Measurements from ENCODE around the gene CD3G.

Gene CD3G

DNA sequence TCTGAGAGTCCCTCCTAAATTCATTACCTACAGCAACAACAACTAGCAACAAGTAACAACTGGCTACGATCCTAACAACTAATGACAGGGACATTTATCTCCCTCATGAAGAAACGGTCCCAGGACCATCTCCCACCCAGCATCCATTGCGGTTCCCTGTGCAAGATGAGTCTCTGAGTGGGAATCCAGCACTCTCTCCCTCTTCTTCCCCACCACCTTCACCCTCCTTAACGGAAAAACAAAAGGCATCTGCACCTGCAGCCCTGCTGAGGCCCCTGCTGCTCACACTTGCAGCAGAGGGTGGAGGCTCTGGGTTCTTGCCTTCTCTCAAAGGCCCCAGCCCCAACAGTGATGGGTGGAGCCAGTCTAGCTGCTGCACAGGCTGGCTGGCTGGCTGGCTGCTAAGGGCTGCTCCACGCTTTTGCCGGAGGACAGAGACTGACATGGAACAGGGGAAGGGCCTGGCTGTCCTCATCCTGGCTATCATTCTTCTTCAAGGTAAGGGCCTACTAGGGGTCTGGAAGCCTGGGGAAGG is at the start of gene CD3G:
Gene CD3G (plus strand): TSS at position 364 of the 535 bp plus-strand sequence. CDS start 80 bp downstream, at position 444.
- H3K4me1 ChIP-seq (ENCODE audit: insufficient read depth, low read length): peaks cover 70% of the 10 kb centered on the region
- TF ChIP-seq, protein P1, sequence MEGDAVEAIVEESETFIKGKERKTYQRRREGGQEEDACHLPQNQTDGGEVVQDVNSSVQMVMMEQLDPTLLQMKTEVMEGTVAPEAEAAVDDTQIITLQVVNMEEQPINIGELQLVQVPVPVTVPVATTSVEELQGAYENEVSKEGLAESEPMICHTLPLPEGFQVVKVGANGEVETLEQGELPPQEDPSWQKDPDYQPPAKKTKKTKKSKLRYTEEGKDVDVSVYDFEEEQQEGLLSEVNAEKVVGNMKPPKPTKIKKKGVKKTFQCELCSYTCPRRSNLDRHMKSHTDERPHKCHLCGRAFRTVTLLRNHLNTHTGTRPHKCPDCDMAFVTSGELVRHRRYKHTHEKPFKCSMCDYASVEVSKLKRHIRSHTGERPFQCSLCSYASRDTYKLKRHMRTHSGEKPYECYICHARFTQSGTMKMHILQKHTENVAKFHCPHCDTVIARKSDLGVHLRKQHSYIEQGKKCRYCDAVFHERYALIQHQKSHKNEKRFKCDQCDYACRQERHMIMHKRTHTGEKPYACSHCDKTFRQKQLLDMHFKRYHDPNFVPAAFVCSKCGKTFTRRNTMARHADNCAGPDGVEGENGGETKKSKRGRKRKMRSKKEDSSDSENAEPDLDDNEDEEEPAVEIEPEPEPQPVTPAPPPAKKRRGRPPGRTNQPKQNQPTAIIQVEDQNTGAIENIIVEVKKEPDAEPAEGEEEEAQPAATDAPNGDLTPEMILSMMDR (IDR thresholded peaks at IDR 0.05; ENCODE audit: borderline replicate concordance, extremely low read depth, low read length, poor library complexity, severe bottlenecking): no peak
- no peak for TF ChIP-seq EZH2 (IDR thresholded peaks at IDR 0.05; ENCODE audit: borderline replicate concordance, low read depth, low read length, severe bottlenecking)
- H3K4me2 ChIP-seq (ENCODE audit: insufficient read depth, low read length): peak within 1 kb of the TSS; percentile 70
- H2AFZ ChIP-seq (ENCODE audit: low read depth, low read length): peak within 1 kb of the TSS; percentile 44
- no peaks in the 10 kb centered on the region for H3K9me3 ChIP-seq (ENCODE audit: insufficient read depth, low read length, severe bottlenecking)
- peaks cover 100% of the 10 kb centered on the region for H3K79me2 ChIP-seq (ENCODE audit: insufficient read depth, low read length)
- DNase-seq: peak; percentile 95
- peak; percentile 77 for ATAC-seq (ENCODE audit: insufficient read depth, low read depth)
- H3K27me3 ChIP-seq (ENCODE audit: insufficient read depth, low read length, poor library complexity): no peaks in the 10 kb centered on the region
- peak within 1 kb of the TSS; percentile 98 for H3K27ac ChIP-seq (ENCODE audit: low read length)
- peaks cover 41% of the 10 kb centered on the region for H4K20me1 ChIP-seq (ENCODE audit: insufficient read depth, low read length)
- H3K4me3 ChIP-seq (ENCODE audit: low read depth in 1 of 2, low read length in 2 of 2): peak within 1 kb of the TSS; percentile 65 to 79
- peak within 1 kb of the TSS; percentile 83 for H3K9ac ChIP-seq (ENCODE audit: low read depth, low read length)
- peaks cover 70% of the 10 kb centered on the region for H3K36me3 ChIP-seq (ENCODE audit: insufficient read depth, low read length)

GRCh38 chr11:118295199-118295598 is 48.9 kb upstream of the CD3G start:
- Histone ChIP-seq H3K4me3 (ENCODE audit: low read depth in 1 of 2, low read length in 2 of 2) (no peak overlapping the region), H3K79me2 (ENCODE audit: insufficient read depth, low read length) (no peaks in the 10 kb centered on the region), H3K9ac (ENCODE audit: low read depth, low read length) (no peak overlapping the region), H2AFZ (ENCODE audit: low read depth, low read length) (no peak overlapping the region), H4K20me1 (ENCODE audit: insufficient read depth, low read length) (no peaks in the 10 kb centered on the region), H3K27ac (ENCODE audit: low read length) (no peak overlapping the region), H3K27me3 (ENCODE audit: insufficient read depth, low read length, poor library complexity) (no peaks in the 10 kb centered on the region), H3K4me1 (ENCODE audit: insufficient read depth, low read length) (peaks cover 7% of the 10 kb centered on the region; the same call in 1 of the 2 replicates), H3K4me2 (ENCODE audit: insufficient read depth, low read length) (no peak overlapping the region), H3K9me3 (ENCODE audit: insufficient read depth, low read length, severe bottlenecking) (no peaks in the 10 kb centered on the region), H3K36me3 (ENCODE audit: insufficient read depth, low read length) (no peaks in the 10 kb centered on the region)
- ATAC-seq (ENCODE audit: insufficient read depth, low read depth) (peak; percentile 56; the same call in 2 of the 3 replicates), DNase-seq (peak; percentile 24)
- TF ChIP-seq, protein P1 (IDR thresholded peaks at IDR 0.05; ENCODE audit: borderline replicate concordance, extremely low read depth, low read length, poor library complexity, severe bottlenecking): peak; percentile 15
- TF ChIP-seq EZH2 (IDR thresholded peaks at IDR 0.05; ENCODE audit: borderline replicate concordance, low read depth, low read length, severe bottlenecking): no peak

GRCh38 chr11:118295815-118296454 is 48.2 kb upstream of the CD3G start:
- TF ChIP-seq, protein P1 (IDR thresholded peaks at IDR 0.05; ENCODE audit: borderline replicate concordance, extremely low read depth, low read length, poor library complexity, severe bottlenecking): peak; percentile 82
- no peak for TF ChIP-seq EZH2 (IDR thresholded peaks at IDR 0.05; ENCODE audit: borderline replicate concordance, low read depth, low read length, severe bottlenecking)
- H3K4me2 ChIP-seq (ENCODE audit: insufficient read depth, low read length): no peak overlapping the region

More at GRCh38 chr11:118295815-118296454, 48.2 kb upstream of the CD3G start:
- Histone ChIP-seq H3K4me3 (ENCODE audit: low read depth in 1 of 2, low read length in 2 of 2) (no peak overlapping the region), H3K9ac (ENCODE audit: low read depth, low read length) (no peak overlapping the region), H3K27ac (ENCODE audit: low read length) (peak overlapping the region; percentile 13; the same call in 1 of the 2 replicates), H3K79me2 (ENCODE audit: insufficient read depth, low read length) (no peaks in the 10 kb centered on the region), H2AFZ (ENCODE audit: low read depth, low read length) (peak overlapping the region; percentile 41; the same call in 1 of the 2 replicates), H4K20me1 (ENCODE audit: insufficient read depth, low read length) (no peaks in the 10 kb centered on the region), H3K4me1 (ENCODE audit: insufficient read depth, low read length) (peaks cover 7% of the 10 kb centered on the region; the same call in 1 of the 2 replicates), H3K36me3 (ENCODE audit: insufficient read depth, low read length) (no peaks in the 10 kb centered on the region), H3K27me3 (ENCODE audit: insufficient read depth, low read length, poor library complexity) (no peaks in the 10 kb centered on the region), H3K9me3 (ENCODE audit: insufficient read depth, low read length, severe bottlenecking) (no peaks in the 10 kb centered on the region)
- peak; percentile 82 for ATAC-seq (ENCODE audit: insufficient read depth, low read depth)
- peak; percentile 58 for DNase-seq

Measured in DND-41 (cell line).